GM21526 (cell line): ENCODE data around the gene RABGAP1L.
"Not testable (repeated sequence)": the region's sequence is repeated elsewhere in the genome, so short reads cannot be mapped to it uniquely, and the experiment has no call there.

Experiments
- ATAC-seq: cut with Tn5 transposase; IDR thresholded peaks from one replicate; pipeline ENCODE4 v1.9.1; 2021; ENCODE audit warnings: moderate library complexity; ENCODE audit not compliant: unreplicated experiment, low FRiP score

Gene RABGAP1L

GRCh38 chr1:174693539-174693938 lies 534.2 kb downstream of the RABGAP1L start:
- ATAC-seq: not testable (repeated sequence)

- ATAC-seq: no peak
Measured at GRCh38 chr1:174696026-174696821, 536.9 kb downstream of the RABGAP1L start.

GRCh38 chr1:174700314-174700713 lies 541.0 kb downstream of the RABGAP1L start:
- no peak for ATAC-seq

GRCh38 chr1:174700775-174701174 lies 541.5 kb downstream of the RABGAP1L start:
- ATAC-seq: no peak

GRCh38 chr1:174701565-174701964 lies 542.2 kb downstream of the RABGAP1L start:
- no peak for ATAC-seq

- ATAC-seq: no peak
Measured at GRCh38 chr1:174702011-174702410, 542.7 kb downstream of the RABGAP1L start.

GRCh38 chr1:174703309-174703708 lies 544.0 kb downstream of the RABGAP1L start:
- ATAC-seq: no peak

GRCh38 chr1:174704300-174704699 lies 545.0 kb downstream of the RABGAP1L start:
- no peak for ATAC-seq

GRCh38 chr1:174710868-174711845 lies 551.8 kb downstream of the RABGAP1L start:
- no peak for ATAC-seq

- ATAC-seq: not testable (repeated sequence)
Measured at GRCh38 chr1:174711848-174712247, 552.5 kb downstream of the RABGAP1L start.

- ATAC-seq: no peak
Measured at GRCh38 chr1:174712541-174712940, 553.2 kb downstream of the RABGAP1L start.

GRCh38 chr1:174713796-174714195 lies 554.5 kb downstream of the RABGAP1L start:
- no peak for ATAC-seq

GRCh38 chr1:174719194-174719593 lies 559.9 kb downstream of the RABGAP1L start:
- ATAC-seq: no peak

- no peak for ATAC-seq
Measured at GRCh38 chr1:174720618-174721017, 561.3 kb downstream of the RABGAP1L start.

- ATAC-seq: no peak
Measured at GRCh38 chr1:174721246-174721645, 561.9 kb downstream of the RABGAP1L start.

- no peak for ATAC-seq
Measured at GRCh38 chr1:174723816-174724215, 564.5 kb downstream of the RABGAP1L start.

GRCh38 chr1:174724219-174724618 lies 564.9 kb downstream of the RABGAP1L start:
- ATAC-seq: no peak

GRCh38 chr1:174726167-174726879 lies 567.0 kb downstream of the RABGAP1L start:
- ATAC-seq: no peak

GRCh38 chr1:174726880-174727585 lies 567.7 kb downstream of the RABGAP1L start:
- no peak for ATAC-seq

GRCh38 chr1:174734270-174734669 lies 575.0 kb downstream of the RABGAP1L start:
- no peak for ATAC-seq
